CD4-positive, alpha-beta T cell treated with Interleukin-15 for 1 hour (primary cell): ENCODE data around the gene BZW1.
"Not testable (repeated sequence)": the region's sequence is repeated elsewhere in the genome, so short reads cannot be mapped to it uniquely, and the experiment has no call there.

Experiments
- DNase-seq: peaks from one replicate; pipeline ENCODE4 v3.0.0-alpha.2; 2020

BZW1 gene

GRCh38 chr2:200794143-200794542, 17.6 kb upstream of the BZW1 start:
- no peak for DNase-seq

GRCh38 chr2:200795028-200795440, 16.7 kb upstream of the BZW1 start:
- no peak for DNase-seq

DNA sequence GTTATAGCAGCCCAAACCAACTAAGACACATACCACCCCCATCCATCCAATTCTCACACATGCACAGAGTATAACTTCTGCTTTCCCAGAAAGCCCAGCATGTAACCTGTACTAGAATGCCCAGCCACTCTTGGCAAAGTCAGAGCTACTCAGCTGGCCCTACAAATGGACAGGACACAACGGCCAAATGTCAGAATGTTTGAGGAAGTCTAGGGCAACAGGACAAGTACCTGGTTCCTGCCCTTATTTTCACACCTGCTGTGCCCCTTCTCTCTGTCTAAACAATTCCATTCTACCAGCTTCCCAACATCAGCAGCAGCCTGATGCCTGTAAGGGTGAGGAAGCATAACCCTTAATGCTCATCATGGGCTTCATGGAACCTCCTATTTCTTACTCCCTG, 15.1 kb upstream of the BZW1 start:
- DNase-seq: no peak

GRCh38 chr2:200797242-200797770, 14.4 kb upstream of the BZW1 start:
- no peak for DNase-seq

- DNase-seq: no peak
Observed at GRCh38 chr2:200798514-200798913, 13.2 kb upstream of the BZW1 start.

DNA sequence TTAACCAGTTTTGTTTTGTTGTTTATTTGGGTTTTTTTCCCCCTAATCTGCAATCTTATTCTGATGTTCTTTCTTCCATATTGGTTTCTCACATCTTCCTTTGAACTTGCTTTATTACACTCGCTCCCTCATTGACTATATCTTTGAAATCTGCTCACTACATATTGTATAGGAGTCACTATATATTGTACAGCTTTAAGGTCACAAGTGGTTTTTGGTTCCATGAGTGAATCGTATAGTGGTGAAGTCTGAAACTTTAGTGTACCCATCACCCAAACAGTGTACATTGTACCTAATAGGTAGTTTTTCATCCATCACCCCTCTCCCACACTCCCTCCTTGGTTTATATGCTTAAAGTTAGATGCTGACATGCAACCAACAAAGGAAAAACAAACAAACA, 11.3 kb upstream of the BZW1 start:
- DNase-seq: no peak

- not testable (repeated sequence) for DNase-seq
Observed at GRCh38 chr2:200801431-200801830, 10.3 kb upstream of the BZW1 start.

DNA sequence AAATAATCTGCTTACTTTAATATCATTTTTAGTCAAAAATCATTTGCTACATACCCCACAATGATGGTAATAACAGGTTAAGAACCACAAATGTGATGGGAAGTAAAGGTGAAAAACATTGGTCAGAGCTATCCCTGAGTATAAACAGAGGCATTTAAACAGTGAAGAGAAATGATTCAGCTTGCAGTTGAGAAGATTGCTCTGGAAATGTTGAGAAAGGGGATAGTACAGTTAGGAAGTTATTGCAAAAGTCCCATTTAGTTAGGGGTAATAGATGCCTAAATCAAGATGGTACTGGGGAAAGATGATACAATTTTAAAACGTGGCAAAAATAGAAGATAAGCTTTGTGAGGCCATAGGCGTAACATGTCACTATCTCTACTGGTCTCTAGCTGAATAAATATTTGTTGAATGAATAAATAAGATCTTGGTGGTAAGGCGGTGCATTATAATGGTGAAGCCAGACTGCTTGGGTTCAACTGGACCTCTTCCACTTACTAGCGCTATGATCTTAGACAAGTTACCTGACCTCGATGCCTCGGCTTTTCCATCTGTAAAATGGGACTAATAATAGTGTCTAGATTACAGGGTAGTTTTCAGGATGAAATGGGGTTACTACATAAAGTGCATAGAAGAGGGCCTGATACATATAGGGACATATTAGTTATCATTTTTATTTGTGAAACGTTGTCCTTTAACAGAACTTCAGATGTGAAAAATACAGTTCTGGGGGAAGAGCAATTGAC, 2.0 kb upstream of the BZW1 start:
- DNase-seq: no peak

- no peak for DNase-seq
Observed at GRCh38 chr2:200810252-200810997, 1.3 kb upstream of the BZW1 start.

DNA sequence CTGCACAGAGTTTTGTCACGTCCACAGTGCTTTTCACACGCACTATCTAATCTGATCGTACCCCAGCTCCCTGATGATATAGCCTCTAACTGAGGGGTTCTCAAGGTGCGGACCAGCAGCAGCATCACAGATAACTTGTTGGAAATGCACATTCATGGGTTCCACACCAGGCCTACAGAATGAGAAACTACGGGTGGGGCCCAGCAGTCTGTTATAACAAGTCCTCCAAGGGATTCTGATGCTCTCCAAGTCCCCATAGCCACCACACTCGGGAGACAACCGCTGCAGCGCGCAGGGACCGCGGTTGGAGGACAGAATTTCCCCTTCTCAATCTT, 745 bp upstream of the BZW1 start:
- DNase-seq: no peak

- peak; percentile 70 for DNase-seq
Observed at GRCh38 chr2:200812122-200813022, 662 bp downstream of the BZW1 start.

- no peak for DNase-seq
Observed at GRCh38 chr2:200814276-200814815, 2.6 kb downstream of the BZW1 start.

DNA sequence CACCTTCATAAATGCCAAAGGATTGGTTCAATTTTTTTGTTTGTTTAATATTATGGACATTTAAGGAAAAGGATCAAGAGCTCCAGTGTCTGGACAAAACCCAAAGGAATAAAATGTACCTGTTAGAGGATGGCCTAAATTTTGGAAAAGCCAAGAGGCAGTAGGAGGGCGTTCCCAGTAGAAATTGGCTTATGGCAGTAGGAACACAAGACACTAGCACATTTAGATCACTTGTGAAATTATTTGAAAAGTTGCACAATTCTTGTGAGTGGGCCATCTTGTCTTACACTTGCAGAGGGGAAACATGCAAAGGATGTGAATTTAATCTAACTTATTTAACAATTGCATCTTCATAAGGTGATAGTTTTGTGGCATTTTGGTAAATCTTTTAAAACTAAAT, 3.2 kb downstream of the BZW1 start:
- no peak for DNase-seq

GRCh38 chr2:200818732-200819131, 7.0 kb downstream of the BZW1 start:
- DNase-seq: not testable (repeated sequence)

DNA sequence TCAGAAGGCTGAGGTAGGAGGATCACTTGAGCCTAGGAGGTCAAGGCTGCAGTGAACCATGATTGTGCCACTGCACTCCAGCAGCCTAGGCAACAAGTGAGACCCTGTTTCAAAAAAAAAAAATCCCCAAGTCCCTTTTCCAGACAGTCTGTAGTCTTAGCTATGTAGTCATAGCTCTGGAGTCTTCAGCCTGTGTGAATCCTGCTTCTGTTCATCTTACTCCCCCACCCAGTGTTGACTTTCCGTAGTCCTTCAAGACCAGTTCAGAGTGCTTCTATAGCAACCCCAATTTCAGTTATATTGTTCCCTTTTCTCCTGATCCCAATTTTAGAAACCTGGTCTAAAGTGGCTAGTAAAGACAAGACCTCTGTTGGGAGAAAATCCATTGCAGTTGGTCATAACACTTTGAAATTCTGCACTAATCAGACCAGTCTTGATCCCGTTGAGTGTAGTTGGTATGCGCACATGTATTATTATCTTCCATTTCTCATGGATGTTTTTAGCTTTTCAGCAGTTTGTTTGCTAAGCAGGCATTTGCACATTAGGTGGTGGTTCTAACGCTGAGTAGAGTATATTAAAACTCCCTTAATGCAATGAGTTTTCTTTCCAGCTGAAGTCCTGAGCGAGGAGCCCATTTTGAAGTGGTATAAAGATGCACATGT, 9.0 kb downstream of the BZW1 start:
- no peak for DNase-seq

DNA sequence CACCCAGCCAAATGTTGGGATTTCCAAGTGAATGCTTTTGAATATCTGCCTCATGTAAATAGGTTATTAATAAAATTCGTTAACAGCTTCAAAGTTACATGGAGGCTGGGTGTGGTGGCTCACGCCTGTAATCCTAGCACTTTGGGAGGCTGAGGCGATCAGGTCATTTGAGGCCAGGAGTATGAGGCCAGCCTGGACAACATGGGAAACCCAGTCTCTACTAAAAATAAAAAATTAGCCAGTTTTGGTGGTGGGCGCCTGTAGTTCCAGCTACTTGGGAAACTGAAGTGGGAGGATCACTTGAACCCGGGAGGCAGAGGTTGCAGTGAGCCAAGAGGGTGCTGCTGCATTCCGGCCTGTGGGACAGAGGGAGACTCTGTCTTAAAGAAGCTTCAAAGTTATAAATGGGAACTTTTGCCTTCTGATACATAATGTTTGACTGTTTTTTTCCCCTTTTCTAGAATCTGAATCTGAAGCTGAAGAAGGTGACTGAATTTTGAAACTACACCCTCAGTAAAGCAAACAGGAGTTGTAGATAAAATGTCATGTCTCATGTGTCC, 10.1 kb downstream of the BZW1 start:
- no peak for DNase-seq

GRCh38 chr2:200828104-200828503, 16.4 kb downstream of the BZW1 start:
- DNase-seq: no peak

- no peak for DNase-seq
Observed at GRCh38 chr2:200828572-200829257, 17.0 kb downstream of the BZW1 start.

GRCh38 chr2:200829258-200829655, 17.5 kb downstream of the BZW1 start:
- no peak for DNase-seq

GRCh38 chr2:200834701-200835100, 23.0 kb downstream of the BZW1 start:
- no peak for DNase-seq

GRCh38 chr2:200839513-200839912, 27.8 kb downstream of the BZW1 start:
- no peak for DNase-seq
